WTC11 (cell line): ENCODE measurements around the gene SUSD4. TPM values are rescaled to one million over a fixed set of nuclear protein-coding genes. Genes with fewer than 3 reads are reported as not detected.

Experiments
- ATAC-seq: fragments of 200-7000 bp; cut with Tn5 transposase; 2 replicates; pipeline ENCODE4 v1.10.0; 2021; ENCODE audit warnings: mild to moderate bottlenecking, moderate library complexity
- CTCF ChIA-PET: fragments of 300-600 bp; sonication (Branson Sonifier 250); formaldehyde crosslinking; loops from one replicate; lab custom pipeline; 2021; ENCODE audit warnings: antibody characterized with exemption; lab: Charles Lee
- POLR2A ChIA-PET: fragments of 350-600 bp; sonication (Branson Sonifier 250); formaldehyde crosslinking; loops from one replicate; lab custom pipeline; 2021; ENCODE audit warnings: antibody characterized with exemption; lab: Charles Lee
- DNase-seq: peaks from one replicate; pipeline ENCODE4 v3.0.0; 2021; ENCODE audit warnings: low spot score
- H3K27ac Mint-ChIP-seq: 2 replicates; pipeline ENCODE4 v1.8.0; 2021; ENCODE audit warnings: mixed read lengths
- H3K27me3 Mint-ChIP-seq: 2 replicates; pipeline ENCODE4 v1.8.0; 2021; ENCODE audit warnings: low read depth, mild to moderate bottlenecking, moderate library complexity, mixed read lengths
- H3K36me3 Mint-ChIP-seq: 2 replicates; pipeline ENCODE4 v1.8.0; 2021; ENCODE audit warnings: mixed read lengths
- H3K4me1 Mint-ChIP-seq: 2 replicates; pipeline ENCODE4 v1.8.0; 2022; ENCODE audit warnings: mixed read lengths
- H3K4me3 Mint-ChIP-seq: 2 replicates; pipeline ENCODE4 v1.8.0; 2021; ENCODE audit warnings: mild to moderate bottlenecking, moderate library complexity, mixed read lengths
- H3K9me3 Mint-ChIP-seq: 2 replicates; pipeline ENCODE4 v1.8.0; 2021; ENCODE audit warnings: mixed read lengths
- JUN ChIP-seq: sonication (generic); formaldehyde crosslinking; IDR thresholded peaks from 2 replicates; pipeline ENCODE4 v1.8.0; 2023; ENCODE audit warnings: mild to moderate bottlenecking, missing genetic modification reagents
- MXD4 ChIP-seq: fragments of 250-450 bp; sonication (Bioruptor Pico); IDR thresholded peaks from 2 replicates; pipeline ENCODE4 v1.8.0; 2021; ENCODE audit warnings: mild to moderate bottlenecking, moderate library complexity, borderline replicate concordance
- NR3C1 ChIP-seq: sonication (generic); formaldehyde crosslinking; conservative IDR thresholded peaks from 2 replicates; pipeline ENCODE4 v1.8.1; 2023; ENCODE audit warnings: low read depth, mild to moderate bottlenecking, missing genetic modification reagents
- OVOL2 ChIP-seq: fragments of 250-450 bp; sonication (Bioruptor Pico); IDR thresholded peaks from 2 replicates; pipeline ENCODE4 v1.9.0; 2021; ENCODE audit warnings: mild to moderate bottlenecking, borderline replicate concordance
- PRRX2 ChIP-seq: fragments of 250-450 bp; sonication (Bioruptor Pico); IDR thresholded peaks from 2 replicates; pipeline ENCODE4 v1.8.0; 2021; ENCODE audit warnings: mild to moderate bottlenecking
- TEAD4 ChIP-seq: sonication (generic); formaldehyde crosslinking; IDR thresholded peaks from 2 replicates; pipeline ENCODE4 v1.8.0; 2022; ENCODE audit warnings: mild to moderate bottlenecking, missing genetic modification reagents
- ZNF121 ChIP-seq: sonication (generic); formaldehyde crosslinking; IDR thresholded peaks from 2 replicates; pipeline ENCODE4 v1.8.0; 2023; ENCODE audit warnings: missing genetic modification reagents
- ZNF671 ChIP-seq: fragments of 250-450 bp; sonication (Bioruptor Pico); IDR thresholded peaks from 2 replicates; pipeline ENCODE4 v1.8.0; 2021; ENCODE audit warnings: mild to moderate bottlenecking
- total RNA-seq: library from RNA; stranded (reverse); gene quantifications from 3 replicates; pipeline ENCODE4 v1.2.3, GENCODE V29; 2021
- TF ChIP-seq, protein P1 (sequence below): fragments of 250-450 bp; sonication (Bioruptor Pico); IDR thresholded peaks from 2 replicates; pipeline ENCODE4 v1.9.0; 2021; ENCODE audit warnings: mild to moderate bottlenecking
- TF ChIP-seq, protein P2 (sequence below): sonication (generic); formaldehyde crosslinking; IDR thresholded peaks from 2 replicates; pipeline ENCODE4 v1.8.1; 2023; ENCODE audit warnings: mild to moderate bottlenecking, missing genetic modification reagents
- TF ChIP-seq, protein P3 (sequence below): sonication (generic); formaldehyde crosslinking; IDR thresholded peaks from 2 replicates; pipeline ENCODE4 v1.8.0; 2022; ENCODE audit warnings: mild to moderate bottlenecking, missing genetic modification reagents
- TF ChIP-seq, protein P4 (sequence below): sonication (generic); formaldehyde crosslinking; IDR thresholded peaks from 2 replicates; pipeline ENCODE4 v1.8.1; 2023; ENCODE audit warnings: mild to moderate bottlenecking, missing genetic modification reagents, borderline replicate concordance
- TF ChIP-seq, protein P5 (sequence below): sonication (generic); formaldehyde crosslinking; IDR thresholded peaks from 2 replicates; pipeline ENCODE4 v1.8.0; 2022; ENCODE audit warnings: missing genetic modification reagents
- TF ChIP-seq, protein P6 (sequence below): fragments of 250-450 bp; sonication (Bioruptor Pico); IDR thresholded peaks from 2 replicates; pipeline ENCODE4 v1.9.0; 2021; ENCODE audit warnings: moderate library complexity, mild to moderate bottlenecking, inconsistent platforms, borderline replicate concordance
- TF ChIP-seq, protein P7 (sequence below): sonication (generic); formaldehyde crosslinking; IDR thresholded peaks from 2 replicates; pipeline ENCODE4 v1.8.0; 2022; ENCODE audit warnings: mild to moderate bottlenecking, missing genetic modification reagents

SUSD4 gene
- total RNA-seq, 1 experiment from 2014 or later, result 1.8 TPM

DNA sequence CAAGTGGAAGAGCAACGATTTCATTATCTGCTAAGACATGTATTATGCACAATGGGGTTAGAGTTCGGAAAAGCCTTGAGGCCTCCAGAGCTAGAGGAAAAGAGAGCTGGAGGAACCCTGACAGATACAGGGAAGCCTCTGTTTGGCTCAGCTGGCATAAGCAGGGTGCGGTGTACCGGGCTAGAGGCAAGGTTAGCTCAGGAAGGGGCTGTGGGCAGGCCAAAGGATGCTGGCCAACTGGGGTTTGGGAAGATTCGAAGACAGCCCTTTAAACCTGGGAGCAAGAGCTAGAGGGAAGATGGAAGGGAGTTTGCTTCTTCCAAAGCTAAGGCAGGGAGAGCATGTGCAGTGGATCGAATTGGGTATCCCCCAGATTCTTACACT lies 113.4 kb downstream of the SUSD4 start:
- DNase-seq, result no peak

DNA sequence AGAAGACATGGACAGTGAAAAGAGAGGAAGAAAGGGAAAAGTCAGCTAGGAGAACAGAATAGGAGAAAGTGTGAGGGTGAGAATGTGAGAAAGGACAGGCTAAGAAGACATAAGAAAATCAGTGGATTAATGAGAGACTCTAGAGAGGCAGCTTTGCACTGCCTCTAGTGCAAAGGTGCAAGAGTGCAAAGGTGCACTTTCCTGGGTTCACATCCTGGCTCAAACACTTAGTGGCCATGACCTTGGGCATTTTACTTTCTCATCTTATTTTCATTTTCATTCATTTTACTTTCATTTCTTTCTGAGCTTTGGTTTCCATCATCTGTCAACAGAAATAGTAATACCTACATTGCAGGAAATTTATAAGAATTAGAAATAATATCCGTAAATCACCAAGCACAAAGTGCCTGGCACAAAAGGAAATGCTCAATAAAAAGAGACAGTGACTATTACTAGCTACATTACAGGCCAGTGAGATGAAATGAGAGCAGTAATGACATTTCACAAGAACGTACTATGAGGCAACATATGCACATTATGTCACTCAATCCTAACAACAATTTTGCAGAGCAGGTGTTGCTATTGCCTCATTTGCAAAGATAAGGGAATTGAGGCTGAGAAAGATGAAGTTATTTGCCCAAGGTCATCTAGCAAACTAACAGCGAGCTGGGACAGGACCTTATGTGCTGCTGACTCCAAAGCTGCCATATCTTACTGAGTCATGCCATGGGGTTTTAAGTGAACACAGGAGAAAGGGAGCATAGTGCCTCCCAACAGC lies 113.9 kb downstream of the SUSD4 start:
- Mint-ChIP-seq H3K27ac (no peak overlapping the region), H3K9me3 (peaks cover 4% of the 10 kb centered on the region), H3K27me3 (no peaks in the 10 kb centered on the region), H3K4me1 (no peaks in the 10 kb centered on the region), H3K4me3 (no peak overlapping the region), H3K36me3 (no peaks in the 10 kb centered on the region)
- ATAC-seq (no peak), DNase-seq (no peak)
- TF ChIP-seq, protein P1, sequence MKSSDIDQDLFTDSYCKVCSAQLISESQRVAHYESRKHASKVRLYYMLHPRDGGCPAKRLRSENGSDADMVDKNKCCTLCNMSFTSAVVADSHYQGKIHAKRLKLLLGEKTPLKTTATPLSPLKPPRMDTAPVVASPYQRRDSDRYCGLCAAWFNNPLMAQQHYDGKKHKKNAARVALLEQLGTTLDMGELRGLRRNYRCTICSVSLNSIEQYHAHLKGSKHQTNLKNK, result no peak
- TF ChIP-seq, protein P2, sequence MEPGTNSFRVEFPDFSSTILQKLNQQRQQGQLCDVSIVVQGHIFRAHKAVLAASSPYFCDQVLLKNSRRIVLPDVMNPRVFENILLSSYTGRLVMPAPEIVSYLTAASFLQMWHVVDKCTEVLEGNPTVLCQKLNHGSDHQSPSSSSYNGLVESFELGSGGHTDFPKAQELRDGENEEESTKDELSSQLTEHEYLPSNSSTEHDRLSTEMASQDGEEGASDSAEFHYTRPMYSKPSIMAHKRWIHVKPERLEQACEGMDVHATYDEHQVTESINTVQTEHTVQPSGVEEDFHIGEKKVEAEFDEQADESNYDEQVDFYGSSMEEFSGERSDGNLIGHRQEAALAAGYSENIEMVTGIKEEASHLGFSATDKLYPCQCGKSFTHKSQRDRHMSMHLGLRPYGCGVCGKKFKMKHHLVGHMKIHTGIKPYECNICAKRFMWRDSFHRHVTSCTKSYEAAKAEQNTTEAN (CRISPR knock-in tag), result no peak
- TF ChIP-seq, protein P3, sequence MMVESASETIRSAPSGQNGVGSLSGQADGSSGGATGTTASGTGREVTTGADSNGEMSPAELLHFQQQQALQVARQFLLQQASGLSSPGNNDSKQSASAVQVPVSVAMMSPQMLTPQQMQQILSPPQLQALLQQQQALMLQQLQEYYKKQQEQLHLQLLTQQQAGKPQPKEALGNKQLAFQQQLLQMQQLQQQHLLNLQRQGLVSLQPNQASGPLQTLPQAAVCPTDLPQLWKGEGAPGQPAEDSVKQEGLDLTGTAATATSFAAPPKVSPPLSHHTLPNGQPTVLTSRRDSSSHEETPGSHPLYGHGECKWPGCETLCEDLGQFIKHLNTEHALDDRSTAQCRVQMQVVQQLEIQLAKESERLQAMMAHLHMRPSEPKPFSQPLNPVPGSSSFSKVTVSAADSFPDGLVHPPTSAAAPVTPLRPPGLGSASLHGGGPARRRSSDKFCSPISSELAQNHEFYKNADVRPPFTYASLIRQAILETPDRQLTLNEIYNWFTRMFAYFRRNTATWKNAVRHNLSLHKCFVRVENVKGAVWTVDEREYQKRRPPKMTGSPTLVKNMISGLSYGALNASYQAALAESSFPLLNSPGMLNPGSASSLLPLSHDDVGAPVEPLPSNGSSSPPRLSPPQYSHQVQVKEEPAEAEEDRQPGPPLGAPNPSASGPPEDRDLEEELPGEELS (CRISPR knock-in tag), result no peak
- TF ChIP-seq ZNF671, result no peak
- no peak for TF ChIP-seq MXD4 (CRISPR knock-in tag)
- CTCF ChIA-PET, result interaction anchor here (0.9 kb wide), 1 partner anchor 116 kb away, joined by 5 read pairs; no protein-coding TSS in a partner anchor
- POLR2A ChIA-PET, result no interaction called here

More for the DNA sequence above, 113.4 kb downstream of the SUSD4 start:
- H3K36me3 Mint-ChIP-seq, result no peaks in the 10 kb centered on the region
- ChIA-PET CTCF (interaction anchor here (0.9 kb wide), 1 partner anchor 117 kb away, joined by 5 read pairs; no protein-coding TSS in a partner anchor), POLR2A (no interaction called here)
- no peak for ATAC-seq
- H3K27me3 Mint-ChIP-seq, result no peaks in the 10 kb centered on the region
- H3K4me3 Mint-ChIP-seq, result no peak overlapping the region
- TF ChIP-seq, protein P4, sequence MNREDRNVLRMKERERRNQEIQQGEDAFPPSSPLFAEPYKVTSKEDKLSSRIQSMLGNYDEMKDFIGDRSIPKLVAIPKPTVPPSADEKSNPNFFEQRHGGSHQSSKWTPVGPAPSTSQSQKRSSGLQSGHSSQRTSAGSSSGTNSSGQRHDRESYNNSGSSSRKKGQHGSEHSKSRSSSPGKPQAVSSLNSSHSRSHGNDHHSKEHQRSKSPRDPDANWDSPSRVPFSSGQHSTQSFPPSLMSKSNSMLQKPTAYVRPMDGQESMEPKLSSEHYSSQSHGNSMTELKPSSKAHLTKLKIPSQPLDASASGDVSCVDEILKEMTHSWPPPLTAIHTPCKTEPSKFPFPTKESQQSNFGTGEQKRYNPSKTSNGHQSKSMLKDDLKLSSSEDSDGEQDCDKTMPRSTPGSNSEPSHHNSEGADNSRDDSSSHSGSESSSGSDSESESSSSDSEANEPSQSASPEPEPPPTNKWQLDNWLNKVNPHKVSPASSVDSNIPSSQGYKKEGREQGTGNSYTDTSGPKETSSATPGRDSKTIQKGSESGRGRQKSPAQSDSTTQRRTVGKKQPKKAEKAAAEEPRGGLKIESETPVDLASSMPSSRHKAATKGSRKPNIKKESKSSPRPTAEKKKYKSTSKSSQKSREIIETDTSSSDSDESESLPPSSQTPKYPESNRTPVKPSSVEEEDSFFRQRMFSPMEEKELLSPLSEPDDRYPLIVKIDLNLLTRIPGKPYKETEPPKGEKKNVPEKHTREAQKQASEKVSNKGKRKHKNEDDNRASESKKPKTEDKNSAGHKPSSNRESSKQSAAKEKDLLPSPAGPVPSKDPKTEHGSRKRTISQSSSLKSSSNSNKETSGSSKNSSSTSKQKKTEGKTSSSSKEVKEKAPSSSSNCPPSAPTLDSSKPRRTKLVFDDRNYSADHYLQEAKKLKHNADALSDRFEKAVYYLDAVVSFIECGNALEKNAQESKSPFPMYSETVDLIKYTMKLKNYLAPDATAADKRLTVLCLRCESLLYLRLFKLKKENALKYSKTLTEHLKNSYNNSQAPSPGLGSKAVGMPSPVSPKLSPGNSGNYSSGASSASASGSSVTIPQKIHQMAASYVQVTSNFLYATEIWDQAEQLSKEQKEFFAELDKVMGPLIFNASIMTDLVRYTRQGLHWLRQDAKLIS (CRISPR knock-in tag), result no peak
- TF ChIP-seq ZNF671 (no peak), OVOL2 (CRISPR knock-in tag) (no peak), PRRX2 (no peak)
- peaks cover 4% of the 10 kb centered on the region for H3K9me3 Mint-ChIP-seq
- H3K4me1 Mint-ChIP-seq, result peaks cover under 1% of the 10 kb centered on the region
- no peak overlapping the region for H3K27ac Mint-ChIP-seq

DNA sequence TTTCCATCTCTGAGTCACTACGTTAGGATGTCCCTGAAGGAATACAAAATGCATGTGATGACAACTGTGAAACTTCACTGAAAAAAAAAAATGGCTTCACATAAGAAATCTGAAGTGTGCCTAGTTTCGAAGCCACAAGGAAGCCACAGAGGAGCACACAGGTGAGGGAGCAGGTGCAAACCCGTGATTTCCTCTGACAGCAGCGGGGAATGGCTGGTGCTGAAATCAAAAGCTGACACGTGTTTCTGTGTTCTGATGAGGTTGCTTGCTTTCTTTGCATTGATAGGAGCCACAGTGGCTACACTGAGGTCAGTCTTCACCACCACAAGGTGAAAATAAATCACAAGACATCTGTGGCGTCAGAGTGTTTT lies 115.2 kb downstream of the SUSD4 start:
- peaks cover 4% of the 10 kb centered on the region for H3K9me3 Mint-ChIP-seq
- no peaks in the 10 kb centered on the region for H3K36me3 Mint-ChIP-seq
- H3K27me3 Mint-ChIP-seq, result no peaks in the 10 kb centered on the region
- ATAC-seq (no peak), DNase-seq (no peak)
- no peaks in the 10 kb centered on the region for H3K4me1 Mint-ChIP-seq
- no peak overlapping the region for H3K4me3 Mint-ChIP-seq
- ChIA-PET CTCF (no interaction called here), POLR2A (no interaction called here)
- no peak overlapping the region for H3K27ac Mint-ChIP-seq
- no peak for TF ChIP-seq JUN
- TF ChIP-seq, protein P5, sequence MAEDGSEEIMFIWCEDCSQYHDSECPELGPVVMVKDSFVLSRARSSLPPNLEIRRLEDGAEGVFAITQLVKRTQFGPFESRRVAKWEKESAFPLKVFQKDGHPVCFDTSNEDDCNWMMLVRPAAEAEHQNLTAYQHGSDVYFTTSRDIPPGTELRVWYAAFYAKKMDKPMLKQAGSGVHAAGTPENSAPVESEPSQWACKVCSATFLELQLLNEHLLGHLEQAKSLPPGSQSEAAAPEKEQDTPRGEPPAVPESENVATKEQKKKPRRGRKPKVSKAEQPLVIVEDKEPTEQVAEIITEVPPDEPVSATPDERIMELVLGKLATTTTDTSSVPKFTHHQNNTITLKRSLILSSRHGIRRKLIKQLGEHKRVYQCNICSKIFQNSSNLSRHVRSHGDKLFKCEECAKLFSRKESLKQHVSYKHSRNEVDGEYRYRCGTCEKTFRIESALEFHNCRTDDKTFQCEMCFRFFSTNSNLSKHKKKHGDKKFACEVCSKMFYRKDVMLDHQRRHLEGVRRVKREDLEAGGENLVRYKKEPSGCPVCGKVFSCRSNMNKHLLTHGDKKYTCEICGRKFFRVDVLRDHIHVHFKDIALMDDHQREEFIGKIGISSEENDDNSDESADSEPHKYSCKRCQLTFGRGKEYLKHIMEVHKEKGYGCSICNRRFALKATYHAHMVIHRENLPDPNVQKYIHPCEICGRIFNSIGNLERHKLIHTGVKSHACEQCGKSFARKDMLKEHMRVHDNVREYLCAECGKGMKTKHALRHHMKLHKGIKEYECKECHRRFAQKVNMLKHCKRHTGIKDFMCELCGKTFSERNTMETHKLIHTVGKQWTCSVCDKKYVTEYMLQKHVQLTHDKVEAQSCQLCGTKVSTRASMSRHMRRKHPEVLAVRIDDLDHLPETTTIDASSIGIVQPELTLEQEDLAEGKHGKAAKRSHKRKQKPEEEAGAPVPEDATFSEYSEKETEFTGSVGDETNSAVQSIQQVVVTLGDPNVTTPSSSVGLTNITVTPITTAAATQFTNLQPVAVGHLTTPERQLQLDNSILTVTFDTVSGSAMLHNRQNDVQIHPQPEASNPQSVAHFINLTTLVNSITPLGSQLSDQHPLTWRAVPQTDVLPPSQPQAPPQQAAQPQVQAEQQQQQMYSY (CRISPR knock-in tag), result no peak
- TF ChIP-seq TEAD4 (CRISPR knock-in tag), result no peak
- TF ChIP-seq, protein P6, sequence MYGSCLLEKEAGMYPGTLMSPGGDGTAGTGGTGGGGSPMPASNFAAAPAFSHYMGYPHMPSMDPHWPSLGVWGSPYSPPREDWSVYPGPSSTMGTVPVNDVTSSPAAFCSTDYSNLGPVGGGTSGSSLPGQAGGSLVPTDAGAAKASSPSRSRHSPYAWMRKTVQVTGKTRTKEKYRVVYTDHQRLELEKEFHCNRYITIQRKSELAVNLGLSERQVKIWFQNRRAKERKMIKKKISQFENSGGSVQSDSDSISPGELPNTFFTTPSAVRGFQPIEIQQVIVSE (CRISPR knock-in tag), result no peak
- TF ChIP-seq NR3C1 (CRISPR knock-in tag), result no peak
- TF ChIP-seq, protein P7, sequence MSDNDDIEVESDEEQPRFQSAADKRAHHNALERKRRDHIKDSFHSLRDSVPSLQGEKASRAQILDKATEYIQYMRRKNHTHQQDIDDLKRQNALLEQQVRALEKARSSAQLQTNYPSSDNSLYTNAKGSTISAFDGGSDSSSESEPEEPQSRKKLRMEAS (CRISPR knock-in tag), result no peak
- no peak for TF ChIP-seq ZNF121 (CRISPR knock-in tag)
